ENCODE data around the gene TNFSF18. TPM values are rescaled to one million over a fixed set of nuclear protein-coding genes. Genes with fewer than 3 reads are reported as not detected.

The TNFSF18 gene
- polyA plus RNA-seq, 3 donors: 0.03 TPM; not detected in 1

GRCh38 chr1:173044656-173045055 is 6.1 kb downstream of the TNFSF18 start:
- WGBS, 3 donors: 85 to 92% (median 87%) methylated on average over 1 of the region's 1 CpG
- no peak overlapping the region for H3K27ac ChIP-seq (ENCODE audit: low read depth, low read length)

GRCh38 chr1:173043253-173043652 is 7.5 kb downstream of the TNFSF18 start:
- H3K27ac ChIP-seq (ENCODE audit: low read depth, low read length): no peak overlapping the region

- H3K27ac ChIP-seq (ENCODE audit: low read depth, low read length): no peak overlapping the region
- WGBS, 3 donors: 89 to 97% (median 93%) methylated on average over 3 of the region's 3 CpGs
Observed at GRCh38 chr1:173042806-173043205, 7.9 kb downstream of the TNFSF18 start.

GRCh38 chr1:173039626-173040025 is 11.1 kb downstream of the TNFSF18 start:
- no peak overlapping the region for H3K27ac ChIP-seq (ENCODE audit: low read depth, low read length)

- 78 to 88% (median 84%) methylated on average over 2 of the region's 2 CpGs for WGBS, 3 donors
- H3K27ac ChIP-seq (ENCODE audit: low read depth, low read length): no peak overlapping the region
Observed at GRCh38 chr1:173038875-173039554, 11.7 kb downstream of the TNFSF18 start.

- no peak overlapping the region for H3K27ac ChIP-seq (ENCODE audit: low read depth, low read length)
- WGBS, 3 donors: 95 to 98% (median 97%) methylated on average over 1 of the region's 1 CpG
Observed at GRCh38 chr1:173024543-173024942, 26.2 kb downstream of the TNFSF18 start.

- WGBS, 3 donors: 81 to 94% (median 89%) methylated on average over 3 of the region's 3 CpGs
- H3K27ac ChIP-seq (ENCODE audit: low read depth, low read length): no peak overlapping the region
Observed at GRCh38 chr1:173023343-173023742, 27.4 kb downstream of the TNFSF18 start.

- 70 to 81% (median 81%) methylated on average over 5 of the region's 5 CpGs for whole genome bisulfite sequencing, 3 donors
- H3K27ac ChIP-seq (ENCODE audit: low read depth, low read length): no peak overlapping the region
Observed at GRCh38 chr1:173020138-173020750, 30.5 kb downstream of the TNFSF18 start.

GRCh38 chr1:173017792-173018191 is 32.9 kb downstream of the TNFSF18 start:
- WGBS, 3 donors: 23 to 54% (median 26%) methylated on average over 4 of the region's 4 CpGs

GRCh38 chr1:173016419-173016818 is 34.3 kb downstream of the TNFSF18 start:
- H3K27ac ChIP-seq (ENCODE audit: low read depth, low read length): no peak overlapping the region
- 91 to 96% (median 94%) methylated on average over 1 of the region's 1 CpG for WGBS, 3 donors

More at GRCh38 chr1:173017792-173018191, 32.9 kb downstream of the TNFSF18 start:
- H3K27ac ChIP-seq (ENCODE audit: low read depth, low read length): no peak overlapping the region

- 53 to 91% (median 55%) methylated on average over 1 of the region's 1 CpG for WGBS, 3 donors
- H3K27ac ChIP-seq (ENCODE audit: low read depth, low read length): no peak overlapping the region
Observed at GRCh38 chr1:173015629-173016028, 35.1 kb downstream of the TNFSF18 start.

- H3K27ac ChIP-seq (ENCODE audit: low read depth, low read length): no peak overlapping the region
- WGBS, 3 donors: 91 to 97% (median 96%) methylated on average over 1 of the region's 1 CpG
Observed at GRCh38 chr1:173014160-173014559, 36.6 kb downstream of the TNFSF18 start.

- no peak overlapping the region for H3K27ac ChIP-seq (ENCODE audit: low read depth, low read length)
- 93 to 97% (median 95%) methylated on average over 1 of the region's 1 CpG for WGBS, 3 donors
Observed at GRCh38 chr1:173012126-173012525, 38.6 kb downstream of the TNFSF18 start.

GRCh38 chr1:173009597-173009996 is 41.1 kb downstream of the TNFSF18 start:
- WGBS, 3 donors: 21 to 76% (median 33%) methylated on average over 1 of the region's 1 CpG

GRCh38 chr1:173005196-173005864 is 45.4 kb downstream of the TNFSF18 start:
- H3K27ac ChIP-seq (ENCODE audit: low read depth, low read length): no peak overlapping the region
- WGBS, 3 donors: 54 to 73% (median 59%) methylated on average over 2 of the region's 2 CpGs

More at GRCh38 chr1:173009597-173009996, 41.1 kb downstream of the TNFSF18 start:
- H3K27ac ChIP-seq (ENCODE audit: low read depth, low read length): no peak overlapping the region

GRCh38 chr1:173002891-173003838 is 47.6 kb downstream of the TNFSF18 start:
- no peak overlapping the region for H3K27ac ChIP-seq (ENCODE audit: low read depth, low read length)
- WGBS, 3 donors: 84 to 88% (median 87%) methylated on average over 6 of the region's 6 CpGs

- 33 to 47% (median 37%) methylated on average over 3 of the region's 3 CpGs for WGBS, 3 donors
- no peak overlapping the region for H3K27ac ChIP-seq (ENCODE audit: low read depth, low read length)
Observed at GRCh38 chr1:172999349-172999748, 51.4 kb downstream of the TNFSF18 start.

- WGBS, 3 donors: 77 to 86% (median 80%) methylated on average over 2 of the region's 2 CpGs
- no peak overlapping the region for H3K27ac ChIP-seq (ENCODE audit: low read depth, low read length)
Observed at GRCh38 chr1:172997941-172998361, 52.8 kb downstream of the TNFSF18 start.

All from adipose tissue (tissue), 3 donors.